ENCODE results near the gene NRN1. TPM values are rescaled to one million over a fixed set of nuclear protein-coding genes. Genes with fewer than 3 reads are reported as not detected.

NRN1 gene
- total and polyA plus RNA-seq, 12 donors = 1.1 to 13.6 (median 5.4) TPM

DNA sequence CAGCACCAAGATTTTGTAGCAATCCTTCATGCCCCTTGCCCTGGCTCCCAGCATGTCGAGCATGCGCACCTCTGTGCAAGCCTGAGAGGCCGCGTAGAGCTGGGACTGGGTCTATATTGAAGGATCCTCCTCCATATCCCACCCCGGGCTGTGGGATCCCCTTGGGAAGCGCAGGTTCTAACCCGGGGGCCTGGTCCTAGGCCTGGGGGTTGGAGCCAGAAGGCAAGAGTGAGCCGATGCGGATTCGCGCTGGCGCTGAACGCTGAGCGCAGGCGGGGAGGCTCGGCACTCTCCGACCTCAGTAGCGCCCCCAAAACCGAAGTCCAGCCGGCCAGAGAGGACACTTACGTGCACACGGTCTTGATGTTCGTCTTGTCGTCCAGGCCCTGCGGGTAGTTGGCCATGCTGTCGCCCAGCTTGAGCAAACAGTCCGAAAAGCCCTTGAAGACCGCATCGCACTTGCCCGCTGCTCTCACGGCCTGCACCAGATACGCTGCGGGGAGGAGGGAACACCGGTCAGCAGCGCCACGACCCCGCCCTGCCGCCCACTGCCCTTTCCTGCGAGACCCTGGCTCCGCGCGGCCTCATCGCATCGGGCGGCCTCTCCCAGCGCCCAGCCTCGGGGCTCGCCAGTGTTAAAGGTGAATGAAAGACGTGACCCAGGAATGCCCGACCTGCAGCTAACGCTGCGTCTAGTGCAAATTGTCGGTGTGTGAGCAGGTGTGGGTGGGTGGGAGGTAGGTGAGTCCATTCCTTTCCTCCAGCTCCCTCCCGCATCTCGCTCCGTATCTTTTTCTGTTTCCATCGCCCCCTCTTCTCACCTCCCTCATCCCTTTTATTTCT is 4.5 kb downstream of the NRN1 start:
- TF ChIP-seq CTCF (IDR thresholded peaks at IDR 0.05) = no peak
- TF ChIP-seq POLR2A (IDR thresholded peaks at IDR 0.05) = no peak
- intact Hi-C loops (cut with DNase I) = no loop called here
- Histone ChIP-seq H3K27me3 (peaks cover 98% of the 10 kb centered on the region), H3K27ac (no peak overlapping the region), H3K4me3 (peak overlapping the region in 1 of 4 donors; percentile 39), H3K9me3 (replicated peaks in 1 of 3) (no peaks in the 10 kb centered on the region), H3K4me1 (replicated peaks in 1 of 2) (peaks cover 3 to 21% of the 10 kb centered on the region in 2 donors), H3K36me3 (replicated peaks in 1 of 2) (no peaks in the 10 kb centered on the region)
- WGBS, 4 donors = 22 to 31% (median 28%) methylated on average over 26 to 57 of the region's 57 CpGs
- no peak for DNase-seq

DNA sequence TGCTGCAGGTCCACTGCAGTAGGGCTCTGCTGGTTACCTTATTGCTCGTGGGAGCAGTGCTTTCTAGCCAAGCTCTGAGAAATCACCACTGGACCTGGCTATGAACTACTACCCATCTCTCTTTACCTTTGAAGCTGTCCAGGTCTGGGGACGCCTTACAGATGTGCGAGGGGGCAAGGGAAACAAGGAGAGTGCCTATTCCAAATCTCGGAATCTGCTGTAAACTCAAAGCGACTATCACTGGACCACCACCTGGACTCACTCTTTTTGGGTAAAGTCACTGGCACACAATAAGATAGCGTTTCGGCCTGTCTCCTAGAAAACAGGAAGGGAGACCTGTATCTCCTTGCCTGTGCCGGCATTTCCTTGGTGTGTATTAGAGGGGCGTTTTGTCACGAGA is 5.3 kb downstream of the NRN1 start:
- no peak for TF ChIP-seq CTCF (IDR thresholded peaks at IDR 0.05)
- no peak for TF ChIP-seq POLR2A (IDR thresholded peaks at IDR 0.05)
- Histone ChIP-seq H3K4me1 (replicated peaks in 1 of 2) (peaks cover 10 to 24% of the 10 kb centered on the region in 2 donors), H3K27me3 (peaks cover 92% of the 10 kb centered on the region), H3K4me3 (no peak overlapping the region), H3K27ac (no peak overlapping the region), H3K36me3 (replicated peaks in 1 of 2) (no peaks in the 10 kb centered on the region), H3K9me3 (replicated peaks in 1 of 3) (no peaks in the 10 kb centered on the region)
- 66 to 74% (median 69%) methylated on average over 10 of the region's 10 CpGs for WGBS, 4 donors
- no peak for DNase-seq
- intact Hi-C loops (cut with DNase I) = no loop called here

DNA sequence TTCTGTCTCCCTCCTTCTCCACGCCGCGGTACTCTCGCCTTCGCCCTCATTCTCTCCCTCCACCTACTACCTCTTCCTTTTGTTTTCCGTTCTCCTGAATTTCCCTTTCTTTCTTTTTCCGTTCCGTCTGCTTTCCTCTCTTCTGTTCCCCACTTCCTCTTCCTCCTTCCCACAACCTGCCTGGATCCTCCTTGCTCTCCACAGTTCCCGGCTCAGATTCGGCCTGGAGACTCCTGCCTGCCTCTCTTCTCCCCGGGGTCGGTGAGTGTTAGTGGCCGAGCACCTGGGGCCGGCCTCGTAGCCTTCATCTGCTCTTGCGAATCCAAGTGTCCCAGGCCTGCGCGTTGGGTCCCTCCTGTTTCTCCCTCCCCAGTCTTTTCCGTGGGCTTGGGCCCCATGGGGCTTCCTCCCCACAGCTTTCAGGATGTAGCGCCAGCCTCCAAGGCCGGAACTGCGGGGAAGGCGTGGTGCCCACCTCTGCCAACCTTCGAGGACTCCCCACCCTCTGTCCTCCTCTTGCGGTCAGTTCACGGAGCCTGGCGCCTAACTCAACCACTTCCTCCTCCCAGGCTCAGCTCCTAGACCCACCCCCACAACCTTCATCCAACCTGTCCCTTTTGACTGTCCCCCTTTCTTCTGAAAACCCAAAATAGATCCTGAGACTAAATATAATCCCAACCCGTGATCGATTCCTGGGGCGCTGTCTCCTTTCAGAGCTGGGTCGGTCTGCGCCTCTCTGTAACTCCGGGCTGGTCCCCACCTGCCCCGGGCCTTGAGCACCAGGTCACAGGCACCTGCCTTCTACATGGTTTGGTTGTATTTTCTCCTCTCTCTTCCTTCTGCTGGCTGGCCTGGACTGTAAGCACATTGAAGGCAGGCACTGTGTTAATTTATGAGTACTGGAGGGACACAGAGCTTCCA is 6.8 kb downstream of the NRN1 start:
- H3K4me3 ChIP-seq = no peak overlapping the region
- H3K36me3 ChIP-seq (replicated peaks in 1 of 2) = no peaks in the 10 kb centered on the region
- no peak for DNase-seq
- WGBS, 4 donors = 34 to 44% (median 36%) methylated on average over 34 of the region's 34 CpGs
- H3K4me1 ChIP-seq (replicated peaks in 1 of 2) = peaks cover 10 to 32% of the 10 kb centered on the region in 2 donors
- TF ChIP-seq CTCF (IDR thresholded peaks at IDR 0.05) = no peak
- TF ChIP-seq POLR2A (IDR thresholded peaks at IDR 0.05) = no peak
- no peak overlapping the region for H3K27ac ChIP-seq
- intact Hi-C loops (cut with DNase I) = no loop called here
- peaks cover 89% of the 10 kb centered on the region for H3K27me3 ChIP-seq
- no peaks in the 10 kb centered on the region for H3K9me3 ChIP-seq (replicated peaks in 1 of 3)

Measured in adrenal gland (tissue), 12 donors.